GM13976 (cell line): Measurements from ENCODE around the gene SOX1.

Experiments
- DNase-seq: peaks from one replicate; pipeline ENCODE4 v3.0.0; 2012; ENCODE audit warnings: low spot score
- CTCF ChIP-seq: IDR thresholded peaks from 2 replicates; pipeline ENCODE4 v1.5.1; 2012; ENCODE audit warnings: borderline replicate concordance, mild to moderate bottlenecking; ENCODE audit not compliant: insufficient read depth; ENCODE audit errors: extremely low read depth, missing control alignments, control extremely low read depth
- in situ Hi-C: fragments of 300-500 bp; cut with MboI; formaldehyde crosslinking; loops from one replicate; pipeline ENCODE4 v1.12.0; 2022; ENCODE audit warnings: low sequenced_read_pairs, mixed read lengths, inconsistent platforms; ENCODE audit not compliant: unreplicated experiment

The SOX1 gene

GRCh38 chr13:112034231-112034630, 32.7 kb upstream of the SOX1 start:
- in situ Hi-C loops = no loop called here
- no peak for TF ChIP-seq CTCF
- DNase-seq = no peak

GRCh38 chr13:112034846-112035245, 32.1 kb upstream of the SOX1 start:
- in situ Hi-C loops = no loop called here
- no peak for TF ChIP-seq CTCF

GRCh38 chr13:112042496-112042895, 24.5 kb upstream of the SOX1 start:
- DNase-seq = no peak
- in situ Hi-C loops = no loop called here
- no peak for TF ChIP-seq CTCF

More at GRCh38 chr13:112034846-112035245, 32.1 kb upstream of the SOX1 start:
- no peak for DNase-seq

GRCh38 chr13:112052213-112052612, 14.7 kb upstream of the SOX1 start:
- no peak for DNase-seq
- TF ChIP-seq CTCF = no peak
- in situ Hi-C loops = no loop called here

- DNase-seq = no peak
Observed at GRCh38 chr13:112053167-112053743, 13.7 kb upstream of the SOX1 start.

GRCh38 chr13:112053744-112054615, 13.0 kb upstream of the SOX1 start:
- no peak for TF ChIP-seq CTCF
- in situ Hi-C loops = no loop called here
- DNase-seq = no peak

More at GRCh38 chr13:112053167-112053743, 13.7 kb upstream of the SOX1 start:
- no peak for TF ChIP-seq CTCF
- in situ Hi-C loops = no loop called here
